HEK293 (cell line): ENCODE results near the gene SLC39A5.

ENCODE experiments used
- AEBP2 ChIP-seq: fragments of 450-650 bp; formaldehyde crosslinking; IDR thresholded peaks from 2 replicates; pipeline ENCODE4 v1.5.1; 2016; ENCODE audit warnings: missing biosample characterization, missing genetic modification characterization, borderline replicate concordance
- ATF2 ChIP-seq: fragments of 450-650 bp; formaldehyde crosslinking; IDR thresholded peaks from 2 replicates; pipeline ENCODE4 v1.5.1; 2016; ENCODE audit warnings: missing biosample characterization, missing genetic modification characterization, low read depth
- HIC1 ChIP-seq: fragments of 450-650 bp; formaldehyde crosslinking; IDR thresholded peaks from 2 replicates; pipeline ENCODE4 v1.5.1; 2016; ENCODE audit warnings: missing biosample characterization, missing genetic modification characterization
- PBX3 ChIP-seq: sonication (generic); formaldehyde crosslinking; IDR thresholded peaks from 2 replicates; pipeline ENCODE4 v1.8.1; 2022; ENCODE audit warnings: mild to moderate bottlenecking, moderate library complexity, missing genetic modification reagents
- SCRT1 ChIP-seq: fragments of 450-650 bp; formaldehyde crosslinking; IDR thresholded peaks from 2 replicates; pipeline ENCODE4 v1.5.1; 2016; ENCODE audit warnings: missing biosample characterization, missing genetic modification characterization, borderline replicate concordance
- ZFHX2 ChIP-seq: fragments of 450-650 bp; formaldehyde crosslinking; conservative IDR thresholded peaks from 2 replicates; pipeline ENCODE4 v1.5.1; 2016; ENCODE audit warnings: missing biosample characterization, missing genetic modification characterization
- ZIC2 ChIP-seq: fragments of 450-650 bp; formaldehyde crosslinking; IDR thresholded peaks from 2 replicates; pipeline ENCODE4 v1.5.1; 2016; ENCODE audit warnings: missing biosample characterization, missing genetic modification characterization
- ZNF133 ChIP-seq: fragments of 450-650 bp; formaldehyde crosslinking; IDR thresholded peaks from 2 replicates; pipeline ENCODE4 v1.5.1; 2016; ENCODE audit warnings: missing biosample characterization, missing genetic modification characterization
- ZNF18 ChIP-seq: fragments of 450-650 bp; formaldehyde crosslinking; IDR thresholded peaks from 2 replicates; pipeline ENCODE4 v1.5.1; 2016; ENCODE audit warnings: missing biosample characterization, missing genetic modification characterization
- ZNF19 ChIP-seq: fragments of 450-650 bp; formaldehyde crosslinking; IDR thresholded peaks from 2 replicates; pipeline ENCODE4; 2016; ENCODE audit warnings: missing biosample characterization, missing genetic modification characterization, low read depth
- ZNF280C ChIP-seq: fragments of 450-650 bp; formaldehyde crosslinking; IDR thresholded peaks from 2 replicates; pipeline ENCODE4 v1.5.1; 2016; ENCODE audit warnings: missing biosample characterization, missing genetic modification characterization
- ZNF423 ChIP-seq: fragments of 450-650 bp; formaldehyde crosslinking; IDR thresholded peaks from 2 replicates; pipeline ENCODE4 v1.5.1; 2016; ENCODE audit warnings: missing biosample characterization, missing genetic modification characterization
- ZNF510 ChIP-seq: fragments of 450-650 bp; formaldehyde crosslinking; IDR thresholded peaks from 2 replicates; pipeline ENCODE4 v1.5.1; 2018; ENCODE audit warnings: mild to moderate bottlenecking, missing genetic modification characterization, missing biosample characterization; ENCODE audit not compliant: insufficient replicate concordance
- ZNF513 ChIP-seq: fragments of 450-650 bp; IDR thresholded peaks from 2 replicates; pipeline ENCODE4 v1.5.1; 2018; ENCODE audit warnings: missing biosample characterization, missing genetic modification characterization
- ZNF521 ChIP-seq: fragments of 450-650 bp; formaldehyde crosslinking; IDR thresholded peaks from 2 replicates; pipeline ENCODE4 v1.5.1; 2017; ENCODE audit warnings: missing biosample characterization, mild to moderate bottlenecking, missing genetic modification characterization
- ZNF530 ChIP-seq: fragments of 450-650 bp; formaldehyde crosslinking; IDR thresholded peaks from 2 replicates; pipeline ENCODE4 v1.5.1; 2016; ENCODE audit warnings: low read depth, missing biosample characterization, missing genetic modification characterization
- ZNF580 ChIP-seq: fragments of 450-650 bp; formaldehyde crosslinking; IDR thresholded peaks from 2 replicates; pipeline ENCODE4 v1.5.1; 2016; ENCODE audit warnings: missing biosample characterization, missing genetic modification characterization
- ZNF600 ChIP-seq: fragments of 450-650 bp; formaldehyde crosslinking; IDR thresholded peaks from 2 replicates; pipeline ENCODE4 v1.5.1; 2016; ENCODE audit warnings: missing biosample characterization, missing genetic modification characterization
- ZNF664 ChIP-seq: fragments of 450-650 bp; formaldehyde crosslinking; IDR thresholded peaks from 2 replicates; pipeline ENCODE4 v1.5.1; 2016; ENCODE audit warnings: missing biosample characterization, missing genetic modification characterization
- ZNF677 ChIP-seq: fragments of 450-650 bp; IDR thresholded peaks from 2 replicates; pipeline ENCODE4 v1.5.0; 2018; ENCODE audit warnings: missing biosample characterization, mild to moderate bottlenecking, missing genetic modification characterization, moderate library complexity
- ZNF692 ChIP-seq: fragments of 450-650 bp; formaldehyde crosslinking; IDR thresholded peaks from 2 replicates; pipeline ENCODE4 v1.5.1; 2016; ENCODE audit warnings: missing biosample characterization, missing genetic modification characterization
- ZNF768 ChIP-seq: fragments of 450-650 bp; formaldehyde crosslinking; IDR thresholded peaks from 2 replicates; pipeline ENCODE4 v1.5.1; 2018; ENCODE audit warnings: missing biosample characterization, mild to moderate bottlenecking, missing genetic modification characterization

The SLC39A5 gene

GRCh38 chr12:56221232-56221756, 8.6 kb upstream of the SLC39A5 start (continued):
- TF ChIP-seq ATF2 (tag by site-specific recombination): no peak
- no peak for TF ChIP-seq ZNF280C (tag by site-specific recombination)
- TF ChIP-seq SCRT1 (tag by site-specific recombination): no peak
- no peak for TF ChIP-seq ZNF18 (tag by site-specific recombination)
- TF ChIP-seq AEBP2: no peak
- no peak for TF ChIP-seq ZNF521 (tag by site-specific recombination)
- no peak for TF ChIP-seq ZNF664 (tag by site-specific recombination)
- TF ChIP-seq ZNF692 (tag by site-specific recombination): peak; percentile 97
- TF ChIP-seq ZNF423 (tag by site-specific recombination): peak; percentile 65; the same call in 1 of the 2 replicates
- TF ChIP-seq ZNF133 (tag by site-specific recombination): no peak
- peak; percentile 72 for TF ChIP-seq ZFHX2 (tag by site-specific recombination)
- TF ChIP-seq ZIC2 (tag by site-specific recombination): 0 out of 2 replicates have a peak, but pooled peaks have one; percentile 10
- TF ChIP-seq ZNF19 (tag by site-specific recombination): no peak
- TF ChIP-seq ZNF510: no peak
- no peak for TF ChIP-seq ZNF530 (tag by site-specific recombination)
- no peak for TF ChIP-seq ZNF677 (tag by site-specific recombination)
- no peak for TF ChIP-seq HIC1 (tag by site-specific recombination)
- TF ChIP-seq ZNF580 (tag by site-specific recombination): no peak
- no peak for TF ChIP-seq PBX3
- no peak for TF ChIP-seq ZNF513 (tag by site-specific recombination)
- TF ChIP-seq ZNF600 (tag by site-specific recombination): no peak
- no peak for TF ChIP-seq ZNF768 (tag by site-specific recombination)
